ENCODE results near the gene DNAJB6. TPM values are rescaled to one million over a fixed set of nuclear protein-coding genes. Genes with fewer than 3 reads are reported as not detected.

Gene DNAJB6
- total RNA-seq, 1 experiment from 2014 or later = 288 TPM

DNA sequence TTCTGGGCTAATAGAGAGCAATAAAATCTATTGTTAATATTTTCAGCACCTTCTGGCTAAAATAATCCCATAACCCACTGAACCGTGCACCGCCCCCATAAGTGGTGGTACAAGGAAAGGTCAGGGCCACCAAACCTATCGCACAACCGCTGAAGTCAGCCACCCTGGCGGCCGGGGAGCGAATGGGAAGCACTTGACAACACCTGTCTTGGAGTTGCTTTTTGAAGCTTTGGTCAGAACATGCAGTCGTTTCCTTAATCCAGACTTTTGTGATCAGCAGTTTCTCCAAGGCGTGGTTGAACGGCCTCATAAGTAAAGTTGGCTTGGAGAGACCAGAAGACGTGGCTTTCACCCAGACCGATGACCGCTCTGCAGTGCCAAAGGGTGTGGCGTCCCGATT lies 97.4 kb downstream of the DNAJB6 start (continued):
- no peak for TF ChIP-seq CBFB (CRISPR knock-in tag; IDR thresholded peaks at IDR 0.05; ENCODE audit: low read depth)
- TF ChIP-seq MYBL2 (CRISPR knock-in tag; IDR thresholded peaks at IDR 0.05) = no peak
- TF ChIP-seq ZNF396 (CRISPR knock-in tag; IDR thresholded peaks at IDR 0.05; ENCODE audit: borderline replicate concordance) = no peak
- TF ChIP-seq, protein P1, sequence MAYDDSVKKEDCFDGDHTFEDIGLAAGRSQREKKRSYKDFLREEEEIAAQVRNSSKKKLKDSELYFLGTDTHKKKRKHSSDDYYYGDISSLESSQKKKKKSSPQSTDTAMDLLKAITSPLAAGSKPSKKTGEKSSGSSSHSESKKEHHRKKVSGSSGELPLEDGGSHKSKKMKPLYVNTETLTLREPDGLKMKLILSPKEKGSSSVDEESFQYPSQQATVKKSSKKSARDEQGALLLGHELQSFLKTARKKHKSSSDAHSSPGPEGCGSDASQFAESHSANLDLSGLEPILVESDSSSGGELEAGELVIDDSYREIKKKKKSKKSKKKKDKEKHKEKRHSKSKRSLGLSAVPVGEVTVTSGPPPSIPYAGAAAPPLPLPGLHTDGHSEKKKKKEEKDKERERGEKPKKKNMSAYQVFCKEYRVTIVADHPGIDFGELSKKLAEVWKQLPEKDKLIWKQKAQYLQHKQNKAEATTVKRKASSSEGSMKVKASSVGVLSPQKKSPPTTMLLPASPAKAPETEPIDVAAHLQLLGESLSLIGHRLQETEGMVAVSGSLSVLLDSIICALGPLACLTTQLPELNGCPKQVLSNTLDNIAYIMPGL (CRISPR knock-in tag; IDR thresholded peaks at IDR 0.05) = no peak

DNA sequence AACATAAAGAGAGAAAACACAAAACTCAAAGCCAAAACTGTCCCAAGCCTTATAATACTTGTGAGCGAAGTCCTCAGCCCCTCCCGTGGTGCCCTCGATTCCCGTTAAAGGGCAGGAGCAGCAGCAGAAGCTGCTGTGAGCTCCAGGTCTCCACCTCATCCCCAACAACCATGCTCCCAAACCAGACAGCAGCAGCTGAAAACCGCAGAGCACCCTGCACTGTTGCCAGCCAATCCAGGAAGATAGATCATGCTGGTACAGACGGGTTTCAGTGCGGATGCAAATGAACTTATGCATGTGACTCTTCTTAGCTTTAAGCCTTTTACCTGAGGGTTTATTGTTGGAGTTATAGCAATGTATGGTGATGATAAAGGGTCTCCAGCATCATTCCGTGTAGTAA lies 97.9 kb downstream of the DNAJB6 start:
- POLR2A ChIA-PET = no interaction called here
- no peaks in the 10 kb centered on the region; the same call in none of the 2 replicates for H3K27me3 Mint-ChIP-seq (ENCODE audit: low read depth)
- peaks cover 9% of the 10 kb centered on the region for H3K36me3 Mint-ChIP-seq
- no peak for TF ChIP-seq ETV6 (CRISPR knock-in tag; IDR thresholded peaks at IDR 0.05)
- no peak for TF ChIP-seq TCF7 (CRISPR knock-in tag; IDR thresholded peaks at IDR 0.05; ENCODE audit: low read depth)
- no peak for TF ChIP-seq ZNF416 (CRISPR knock-in tag; IDR thresholded peaks at IDR 0.05)
- TF ChIP-seq, protein P2, sequence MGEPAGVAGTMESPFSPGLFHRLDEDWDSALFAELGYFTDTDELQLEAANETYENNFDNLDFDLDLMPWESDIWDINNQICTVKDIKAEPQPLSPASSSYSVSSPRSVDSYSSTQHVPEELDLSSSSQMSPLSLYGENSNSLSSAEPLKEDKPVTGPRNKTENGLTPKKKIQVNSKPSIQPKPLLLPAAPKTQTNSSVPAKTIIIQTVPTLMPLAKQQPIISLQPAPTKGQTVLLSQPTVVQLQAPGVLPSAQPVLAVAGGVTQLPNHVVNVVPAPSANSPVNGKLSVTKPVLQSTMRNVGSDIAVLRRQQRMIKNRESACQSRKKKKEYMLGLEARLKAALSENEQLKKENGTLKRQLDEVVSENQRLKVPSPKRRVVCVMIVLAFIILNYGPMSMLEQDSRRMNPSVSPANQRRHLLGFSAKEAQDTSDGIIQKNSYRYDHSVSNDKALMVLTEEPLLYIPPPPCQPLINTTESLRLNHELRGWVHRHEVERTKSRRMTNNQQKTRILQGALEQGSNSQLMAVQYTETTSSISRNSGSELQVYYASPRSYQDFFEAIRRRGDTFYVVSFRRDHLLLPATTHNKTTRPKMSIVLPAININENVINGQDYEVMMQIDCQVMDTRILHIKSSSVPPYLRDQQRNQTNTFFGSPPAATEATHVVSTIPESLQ (CRISPR knock-in tag; IDR thresholded peaks at IDR 0.05) = no peak
- TF ChIP-seq, protein P3, sequence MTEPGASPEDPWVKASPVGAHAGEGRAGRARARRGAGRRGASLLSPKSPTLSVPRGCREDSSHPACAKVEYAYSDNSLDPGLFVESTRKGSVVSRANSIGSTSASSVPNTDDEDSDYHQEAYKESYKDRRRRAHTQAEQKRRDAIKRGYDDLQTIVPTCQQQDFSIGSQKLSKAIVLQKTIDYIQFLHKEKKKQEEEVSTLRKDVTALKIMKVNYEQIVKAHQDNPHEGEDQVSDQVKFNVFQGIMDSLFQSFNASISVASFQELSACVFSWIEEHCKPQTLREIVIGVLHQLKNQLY (CRISPR knock-in tag; IDR thresholded peaks at IDR 0.05) = no peak
- TF ChIP-seq, protein P4, sequence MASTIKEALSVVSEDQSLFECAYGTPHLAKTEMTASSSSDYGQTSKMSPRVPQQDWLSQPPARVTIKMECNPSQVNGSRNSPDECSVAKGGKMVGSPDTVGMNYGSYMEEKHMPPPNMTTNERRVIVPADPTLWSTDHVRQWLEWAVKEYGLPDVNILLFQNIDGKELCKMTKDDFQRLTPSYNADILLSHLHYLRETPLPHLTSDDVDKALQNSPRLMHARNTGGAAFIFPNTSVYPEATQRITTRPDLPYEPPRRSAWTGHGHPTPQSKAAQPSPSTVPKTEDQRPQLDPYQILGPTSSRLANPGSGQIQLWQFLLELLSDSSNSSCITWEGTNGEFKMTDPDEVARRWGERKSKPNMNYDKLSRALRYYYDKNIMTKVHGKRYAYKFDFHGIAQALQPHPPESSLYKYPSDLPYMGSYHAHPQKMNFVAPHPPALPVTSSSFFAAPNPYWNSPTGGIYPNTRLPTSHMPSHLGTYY (CRISPR knock-in tag; IDR thresholded peaks at IDR 0.05) = no peak
- no peak for TF ChIP-seq RELA (CRISPR knock-in tag; IDR thresholded peaks at IDR 0.05; ENCODE audit: borderline replicate concordance)
- peaks cover 6% of the 10 kb centered on the region for H3K4me1 Mint-ChIP-seq
- CTCF ChIA-PET = interaction anchor here (1.9 kb wide), 1 partner anchor 40 kb away, joined by 7 read pairs; no protein-coding TSS in a partner anchor
- H3K9me3 Mint-ChIP-seq = peaks cover 15% of the 10 kb centered on the region
- H3K27ac Mint-ChIP-seq = peak overlapping the region; percentile 49; the same call in 1 of the 2 replicates
- H3K4me3 Mint-ChIP-seq = no peak overlapping the region
- DNase-seq (ENCODE audit: low spot score) (no peak), ATAC-seq (no peak)

DNA sequence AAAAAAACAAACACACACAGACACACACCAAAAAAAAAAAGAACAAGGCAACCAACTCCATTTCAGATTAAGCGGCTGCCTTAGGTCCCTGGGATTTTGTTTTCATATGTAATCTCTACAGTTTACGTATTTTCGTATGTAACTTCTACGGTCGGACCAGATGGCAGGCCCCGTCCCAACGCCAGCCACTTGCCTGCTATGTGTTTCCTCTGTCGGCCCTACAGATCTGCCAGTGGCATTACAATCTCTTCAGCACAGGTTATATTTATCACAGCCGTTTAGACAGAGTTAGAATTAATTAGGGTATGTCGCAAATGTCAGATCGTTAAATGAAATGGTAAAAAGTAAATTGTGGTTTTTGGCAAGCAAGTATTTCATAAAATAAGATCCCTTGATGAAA lies 99.3 kb downstream of the DNAJB6 start:
- POLR2A ChIA-PET = no interaction called here
- no peak for ATAC-seq
- H3K36me3 Mint-ChIP-seq = peaks cover 17% of the 10 kb centered on the region
- no peak overlapping the region for H3K4me3 Mint-ChIP-seq
- H3K27me3 Mint-ChIP-seq (ENCODE audit: low read depth) = no peaks in the 10 kb centered on the region; the same call in none of the 2 replicates
- H3K4me1 Mint-ChIP-seq = peaks cover 6% of the 10 kb centered on the region
- no peak overlapping the region for H3K27ac Mint-ChIP-seq
- CTCF ChIA-PET = no interaction called here
- DNase-seq (ENCODE audit: low spot score) = no peak
- peaks cover 29% of the 10 kb centered on the region for H3K9me3 Mint-ChIP-seq
- TF ChIP-seq, protein P5, sequence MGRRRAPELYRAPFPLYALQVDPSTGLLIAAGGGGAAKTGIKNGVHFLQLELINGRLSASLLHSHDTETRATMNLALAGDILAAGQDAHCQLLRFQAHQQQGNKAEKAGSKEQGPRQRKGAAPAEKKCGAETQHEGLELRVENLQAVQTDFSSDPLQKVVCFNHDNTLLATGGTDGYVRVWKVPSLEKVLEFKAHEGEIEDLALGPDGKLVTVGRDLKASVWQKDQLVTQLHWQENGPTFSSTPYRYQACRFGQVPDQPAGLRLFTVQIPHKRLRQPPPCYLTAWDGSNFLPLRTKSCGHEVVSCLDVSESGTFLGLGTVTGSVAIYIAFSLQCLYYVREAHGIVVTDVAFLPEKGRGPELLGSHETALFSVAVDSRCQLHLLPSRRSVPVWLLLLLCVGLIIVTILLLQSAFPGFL (CRISPR knock-in tag; IDR thresholded peaks at IDR 0.05; ENCODE audit: borderline replicate concordance) = no peak
- TF ChIP-seq ZBTB21 (CRISPR knock-in tag; IDR thresholded peaks at IDR 0.05; ENCODE audit: borderline replicate concordance) (no peak), RORB (CRISPR knock-in tag; IDR thresholded peaks at IDR 0.05) (no peak), ZNF396 (CRISPR knock-in tag; IDR thresholded peaks at IDR 0.05; ENCODE audit: borderline replicate concordance) (no peak), TCF7 (CRISPR knock-in tag; IDR thresholded peaks at IDR 0.05; ENCODE audit: low read depth) (no peak), ZNF232 (CRISPR knock-in tag; IDR thresholded peaks at IDR 0.05) (no peak)
- TF ChIP-seq, protein P6, sequence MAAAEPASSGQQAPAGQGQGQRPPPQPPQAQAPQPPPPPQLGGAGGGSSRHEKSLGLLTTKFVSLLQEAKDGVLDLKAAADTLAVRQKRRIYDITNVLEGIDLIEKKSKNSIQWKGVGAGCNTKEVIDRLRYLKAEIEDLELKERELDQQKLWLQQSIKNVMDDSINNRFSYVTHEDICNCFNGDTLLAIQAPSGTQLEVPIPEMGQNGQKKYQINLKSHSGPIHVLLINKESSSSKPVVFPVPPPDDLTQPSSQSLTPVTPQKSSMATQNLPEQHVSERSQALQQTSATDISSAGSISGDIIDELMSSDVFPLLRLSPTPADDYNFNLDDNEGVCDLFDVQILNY (CRISPR knock-in tag; IDR thresholded peaks at IDR 0.05) = no peak
- TF ChIP-seq, protein P7, sequence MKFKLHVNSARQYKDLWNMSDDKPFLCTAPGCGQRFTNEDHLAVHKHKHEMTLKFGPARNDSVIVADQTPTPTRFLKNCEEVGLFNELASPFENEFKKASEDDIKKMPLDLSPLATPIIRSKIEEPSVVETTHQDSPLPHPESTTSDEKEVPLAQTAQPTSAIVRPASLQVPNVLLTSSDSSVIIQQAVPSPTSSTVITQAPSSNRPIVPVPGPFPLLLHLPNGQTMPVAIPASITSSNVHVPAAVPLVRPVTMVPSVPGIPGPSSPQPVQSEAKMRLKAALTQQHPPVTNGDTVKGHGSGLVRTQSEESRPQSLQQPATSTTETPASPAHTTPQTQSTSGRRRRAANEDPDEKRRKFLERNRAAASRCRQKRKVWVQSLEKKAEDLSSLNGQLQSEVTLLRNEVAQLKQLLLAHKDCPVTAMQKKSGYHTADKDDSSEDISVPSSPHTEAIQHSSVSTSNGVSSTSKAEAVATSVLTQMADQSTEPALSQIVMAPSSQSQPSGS (CRISPR knock-in tag; IDR thresholded peaks at IDR 0.05; ENCODE audit: borderline replicate concordance, low read depth) = no peak
- TF ChIP-seq, protein P8, sequence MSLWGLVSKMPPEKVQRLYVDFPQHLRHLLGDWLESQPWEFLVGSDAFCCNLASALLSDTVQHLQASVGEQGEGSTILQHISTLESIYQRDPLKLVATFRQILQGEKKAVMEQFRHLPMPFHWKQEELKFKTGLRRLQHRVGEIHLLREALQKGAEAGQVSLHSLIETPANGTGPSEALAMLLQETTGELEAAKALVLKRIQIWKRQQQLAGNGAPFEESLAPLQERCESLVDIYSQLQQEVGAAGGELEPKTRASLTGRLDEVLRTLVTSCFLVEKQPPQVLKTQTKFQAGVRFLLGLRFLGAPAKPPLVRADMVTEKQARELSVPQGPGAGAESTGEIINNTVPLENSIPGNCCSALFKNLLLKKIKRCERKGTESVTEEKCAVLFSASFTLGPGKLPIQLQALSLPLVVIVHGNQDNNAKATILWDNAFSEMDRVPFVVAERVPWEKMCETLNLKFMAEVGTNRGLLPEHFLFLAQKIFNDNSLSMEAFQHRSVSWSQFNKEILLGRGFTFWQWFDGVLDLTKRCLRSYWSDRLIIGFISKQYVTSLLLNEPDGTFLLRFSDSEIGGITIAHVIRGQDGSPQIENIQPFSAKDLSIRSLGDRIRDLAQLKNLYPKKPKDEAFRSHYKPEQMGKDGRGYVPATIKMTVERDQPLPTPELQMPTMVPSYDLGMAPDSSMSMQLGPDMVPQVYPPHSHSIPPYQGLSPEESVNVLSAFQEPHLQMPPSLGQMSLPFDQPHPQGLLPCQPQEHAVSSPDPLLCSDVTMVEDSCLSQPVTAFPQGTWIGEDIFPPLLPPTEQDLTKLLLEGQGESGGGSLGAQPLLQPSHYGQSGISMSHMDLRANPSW (CRISPR knock-in tag; conservative IDR thresholded peaks at IDR 0.05; ENCODE audit: low read depth) = no peak
- TF ChIP-seq, protein P2 (CRISPR knock-in tag; IDR thresholded peaks at IDR 0.05) = no peak

All from WTC11 (cell line).